HepG2 (cell line): ENCODE results near the gene PDIA5. TPM values are rescaled to one million over a fixed set of nuclear protein-coding genes. Genes with fewer than 3 reads are reported as not detected.

Experiments used
- CBX5 ChIP-seq: sonication (generic); formaldehyde crosslinking; IDR thresholded peaks from 2 replicates; pipeline ENCODE4 v1.4.0; 2020; ENCODE audit warnings: missing genetic modification reagents, borderline replicate concordance
- FOXC1 ChIP-seq: sonication (generic); formaldehyde crosslinking; IDR thresholded peaks from 2 replicates; pipeline ENCODE4 v1.8.0; 2022; ENCODE audit warnings: mild to moderate bottlenecking, missing genetic modification reagents, borderline replicate concordance
- MBD4 ChIP-seq: IDR thresholded peaks from 2 replicates; pipeline ENCODE4 v1.6.1; 2012; ENCODE audit warnings: low read length, inconsistent platforms, borderline replicate concordance
- MED8 ChIP-seq: sonication (generic); formaldehyde crosslinking; IDR thresholded peaks from 2 replicates; pipeline ENCODE4 v1.8.1; 2023; ENCODE audit warnings: mild to moderate bottlenecking, missing genetic modification reagents; ENCODE audit not compliant: insufficient replicate concordance
- MYC ChIP-seq: sonication (generic); formaldehyde crosslinking; IDR thresholded peaks from 2 replicates; pipeline ENCODE4 v1.9.0; 2021; ENCODE audit warnings: missing genetic modification reagents, borderline replicate concordance
- RNF2 ChIP-seq: fragments of 450-650 bp; conservative IDR thresholded peaks from 2 replicates; pipeline ENCODE4 v1.6.1; 2016; ENCODE audit warnings: low read depth
- TBP ChIP-seq: sonication (generic); formaldehyde crosslinking; IDR thresholded peaks from 2 replicates; pipeline ENCODE4 v1.5.0; 2020; ENCODE audit warnings: missing genetic modification reagents
- U2AF2 ChIP-seq: fragments of 200-400 bp; formaldehyde crosslinking; IDR thresholded peaks from 2 replicates; pipeline ENCODE4 v1.6.1; 2017; ENCODE audit warnings: low read depth, mild to moderate bottlenecking, low read length
- ZFP41 ChIP-seq: sonication (generic); formaldehyde crosslinking; IDR thresholded peaks from 2 replicates; pipeline ENCODE4 v1.4.0; 2020; ENCODE audit warnings: mild to moderate bottlenecking, missing genetic modification reagents, borderline replicate concordance
- ZNF251 ChIP-seq: sonication (generic); formaldehyde crosslinking; IDR thresholded peaks from 2 replicates; pipeline ENCODE4 v1.9.0; 2021; ENCODE audit warnings: mild to moderate bottlenecking, missing genetic modification reagents
- ZNF30 ChIP-seq: sonication (generic); formaldehyde crosslinking; IDR thresholded peaks from 2 replicates; pipeline ENCODE4 v1.5.0; 2020; ENCODE audit warnings: mild to moderate bottlenecking, missing genetic modification reagents
- ZNF335 ChIP-seq: sonication (generic); formaldehyde crosslinking; IDR thresholded peaks from 2 replicates; pipeline ENCODE4 v1.4.0; 2020; ENCODE audit warnings: missing genetic modification reagents
- ZNF556 ChIP-seq: sonication (generic); formaldehyde crosslinking; IDR thresholded peaks from 2 replicates; pipeline ENCODE4 v1.4.0; 2020; ENCODE audit warnings: mild to moderate bottlenecking, missing genetic modification reagents, borderline replicate concordance
- ZNF616 ChIP-seq: sonication (generic); formaldehyde crosslinking; IDR thresholded peaks from 2 replicates; pipeline ENCODE4 v1.5.0; 2020; ENCODE audit warnings: low read depth, mild to moderate bottlenecking, missing genetic modification reagents
- polyA plus RNA-seq, 8 experiments: library from polyadenylated mRNA; depleted of rRNA in 3 of 8; stranded (reverse) in 7 of 8; unstranded in 1 of 8; fragments of >200 nt; fragmentation: Illumina TruSeq in 4 of 8; extraction: Trizol in 4 of 8; gene quantifications; 2 replicates each; pipeline versions ENCODE4 v1.2.1 to v1.2.3, GENCODE V29; 2011 to 2016; ENCODE audit warnings: low read depth in 4 of 8, missing spikeins in 1 of 8, mixed read lengths in 1 of 8; ENCODE audit not compliant: insufficient read depth in 1 of 8
- total RNA-seq, 5 experiments: library from RNA; depleted of rRNA; stranded (reverse); fragments of >200 nt; fragmentation: Illumina TruSeq; extraction: Trizol; gene quantifications; 2 replicates each; pipeline ENCODE4 v1.2.3, GENCODE V29; 2016; ENCODE audit warnings: low read depth in 1 of 5
- TF ChIP-seq, protein P1 (sequence below), 2 experiments: IDR thresholded peaks; 2 replicates each; pipeline ENCODE4 v1.6.1; 2011 to 2012; ENCODE audit warnings: low read length in 2 of 2, borderline replicate concordance in 1 of 2, low read depth in 1 of 2, mild to moderate bottlenecking in 1 of 2, moderate library complexity in 1 of 2
- TF ChIP-seq, protein P2 (sequence below): sonication (generic); formaldehyde crosslinking; IDR thresholded peaks from 2 replicates; pipeline ENCODE4 v1.5.0; 2020; ENCODE audit warnings: missing genetic modification reagents, mild to moderate bottlenecking, borderline replicate concordance
- TF ChIP-seq, protein P3 (sequence below): sonication (generic); formaldehyde crosslinking; IDR thresholded peaks from 2 replicates; pipeline ENCODE4 v1.4.0; 2020; ENCODE audit warnings: missing genetic modification reagents
- TF ChIP-seq, protein P4 (sequence below): sonication (generic); formaldehyde crosslinking; IDR thresholded peaks from 2 replicates; pipeline ENCODE4 v1.8.1; 2022; ENCODE audit warnings: mild to moderate bottlenecking, missing genetic modification reagents
- TF ChIP-seq, protein P5 (sequence below): IDR thresholded peaks from 2 replicates; pipeline ENCODE4 v1.6.1; 2016; ENCODE audit warnings: low read depth, borderline replicate concordance

The PDIA5 gene
- total and polyA plus RNA-seq, 2 of the 13 experiments (the other 11 are each of a cell fraction or from before 2014, with no cell fraction given) = 51.3 to 74.3 TPM

DNA sequence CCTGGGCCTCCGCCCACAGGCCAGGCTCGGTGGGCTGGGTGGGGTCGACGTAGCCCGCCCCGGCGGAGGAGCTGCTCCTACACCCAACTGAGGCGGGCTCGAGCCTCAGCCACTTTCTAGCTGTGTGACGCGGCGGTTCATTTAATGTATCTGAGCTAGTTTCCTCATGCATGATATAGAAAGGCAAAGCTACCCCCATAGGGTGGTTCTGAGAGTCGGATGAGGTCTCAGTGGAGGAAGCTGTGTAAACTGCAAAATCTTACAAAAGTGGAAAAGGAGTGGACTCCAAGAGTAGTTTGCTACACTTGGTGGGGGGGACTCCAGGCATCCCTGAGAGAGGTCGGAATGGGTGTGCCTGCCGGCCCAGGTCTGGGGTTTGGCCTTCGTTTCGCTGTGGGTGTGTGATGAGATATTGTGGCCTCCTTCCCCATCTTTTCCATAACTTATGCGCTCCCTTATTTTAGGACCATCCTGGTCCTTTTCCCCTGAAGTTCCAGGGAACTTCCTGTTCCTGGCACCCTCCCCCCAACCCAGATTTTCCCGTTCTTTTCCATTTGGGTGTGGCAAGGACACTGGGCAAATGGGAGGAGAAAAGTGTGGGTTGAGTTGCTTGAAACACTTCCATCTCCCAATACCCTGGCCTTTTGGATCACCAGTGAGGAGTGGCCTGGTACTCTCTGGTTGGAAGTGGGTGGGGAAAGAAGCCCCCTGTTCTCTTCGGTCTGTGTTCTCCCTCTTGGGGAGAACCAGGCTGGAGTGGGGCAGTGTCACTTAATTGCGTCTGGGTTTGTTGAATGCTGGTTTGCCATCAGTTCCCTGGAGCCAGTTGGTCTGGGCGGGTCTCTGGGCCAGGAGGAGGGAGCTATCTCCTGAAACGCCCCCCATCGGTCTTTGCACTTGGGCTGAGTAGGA lies 1.1 kb downstream of the PDIA5 start (continued):
- TF ChIP-seq, protein P1, sequence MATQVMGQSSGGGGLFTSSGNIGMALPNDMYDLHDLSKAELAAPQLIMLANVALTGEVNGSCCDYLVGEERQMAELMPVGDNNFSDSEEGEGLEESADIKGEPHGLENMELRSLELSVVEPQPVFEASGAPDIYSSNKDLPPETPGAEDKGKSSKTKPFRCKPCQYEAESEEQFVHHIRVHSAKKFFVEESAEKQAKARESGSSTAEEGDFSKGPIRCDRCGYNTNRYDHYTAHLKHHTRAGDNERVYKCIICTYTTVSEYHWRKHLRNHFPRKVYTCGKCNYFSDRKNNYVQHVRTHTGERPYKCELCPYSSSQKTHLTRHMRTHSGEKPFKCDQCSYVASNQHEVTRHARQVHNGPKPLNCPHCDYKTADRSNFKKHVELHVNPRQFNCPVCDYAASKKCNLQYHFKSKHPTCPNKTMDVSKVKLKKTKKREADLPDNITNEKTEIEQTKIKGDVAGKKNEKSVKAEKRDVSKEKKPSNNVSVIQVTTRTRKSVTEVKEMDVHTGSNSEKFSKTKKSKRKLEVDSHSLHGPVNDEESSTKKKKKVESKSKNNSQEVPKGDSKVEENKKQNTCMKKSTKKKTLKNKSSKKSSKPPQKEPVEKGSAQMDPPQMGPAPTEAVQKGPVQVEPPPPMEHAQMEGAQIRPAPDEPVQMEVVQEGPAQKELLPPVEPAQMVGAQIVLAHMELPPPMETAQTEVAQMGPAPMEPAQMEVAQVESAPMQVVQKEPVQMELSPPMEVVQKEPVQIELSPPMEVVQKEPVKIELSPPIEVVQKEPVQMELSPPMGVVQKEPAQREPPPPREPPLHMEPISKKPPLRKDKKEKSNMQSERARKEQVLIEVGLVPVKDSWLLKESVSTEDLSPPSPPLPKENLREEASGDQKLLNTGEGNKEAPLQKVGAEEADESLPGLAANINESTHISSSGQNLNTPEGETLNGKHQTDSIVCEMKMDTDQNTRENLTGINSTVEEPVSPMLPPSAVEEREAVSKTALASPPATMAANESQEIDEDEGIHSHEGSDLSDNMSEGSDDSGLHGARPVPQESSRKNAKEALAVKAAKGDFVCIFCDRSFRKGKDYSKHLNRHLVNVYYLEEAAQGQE (IDR thresholded peaks at IDR 0.05; ENCODE audit: borderline replicate concordance in 1 of 2, low read depth in 1 of 2, low read length in 2 of 2) = no peak
- no peak for TF ChIP-seq TBP
- TF ChIP-seq, protein P2, sequence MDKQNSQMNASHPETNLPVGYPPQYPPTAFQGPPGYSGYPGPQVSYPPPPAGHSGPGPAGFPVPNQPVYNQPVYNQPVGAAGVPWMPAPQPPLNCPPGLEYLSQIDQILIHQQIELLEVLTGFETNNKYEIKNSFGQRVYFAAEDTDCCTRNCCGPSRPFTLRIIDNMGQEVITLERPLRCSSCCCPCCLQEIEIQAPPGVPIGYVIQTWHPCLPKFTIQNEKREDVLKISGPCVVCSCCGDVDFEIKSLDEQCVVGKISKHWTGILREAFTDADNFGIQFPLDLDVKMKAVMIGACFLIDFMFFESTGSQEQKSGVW = no peak
- peak; percentile 50 for TF ChIP-seq MED8 (CRISPR knock-in tag)
- TF ChIP-seq ZFP41 = no peak
- TF ChIP-seq CBX5 = no peak
- TF ChIP-seq, protein P3, sequence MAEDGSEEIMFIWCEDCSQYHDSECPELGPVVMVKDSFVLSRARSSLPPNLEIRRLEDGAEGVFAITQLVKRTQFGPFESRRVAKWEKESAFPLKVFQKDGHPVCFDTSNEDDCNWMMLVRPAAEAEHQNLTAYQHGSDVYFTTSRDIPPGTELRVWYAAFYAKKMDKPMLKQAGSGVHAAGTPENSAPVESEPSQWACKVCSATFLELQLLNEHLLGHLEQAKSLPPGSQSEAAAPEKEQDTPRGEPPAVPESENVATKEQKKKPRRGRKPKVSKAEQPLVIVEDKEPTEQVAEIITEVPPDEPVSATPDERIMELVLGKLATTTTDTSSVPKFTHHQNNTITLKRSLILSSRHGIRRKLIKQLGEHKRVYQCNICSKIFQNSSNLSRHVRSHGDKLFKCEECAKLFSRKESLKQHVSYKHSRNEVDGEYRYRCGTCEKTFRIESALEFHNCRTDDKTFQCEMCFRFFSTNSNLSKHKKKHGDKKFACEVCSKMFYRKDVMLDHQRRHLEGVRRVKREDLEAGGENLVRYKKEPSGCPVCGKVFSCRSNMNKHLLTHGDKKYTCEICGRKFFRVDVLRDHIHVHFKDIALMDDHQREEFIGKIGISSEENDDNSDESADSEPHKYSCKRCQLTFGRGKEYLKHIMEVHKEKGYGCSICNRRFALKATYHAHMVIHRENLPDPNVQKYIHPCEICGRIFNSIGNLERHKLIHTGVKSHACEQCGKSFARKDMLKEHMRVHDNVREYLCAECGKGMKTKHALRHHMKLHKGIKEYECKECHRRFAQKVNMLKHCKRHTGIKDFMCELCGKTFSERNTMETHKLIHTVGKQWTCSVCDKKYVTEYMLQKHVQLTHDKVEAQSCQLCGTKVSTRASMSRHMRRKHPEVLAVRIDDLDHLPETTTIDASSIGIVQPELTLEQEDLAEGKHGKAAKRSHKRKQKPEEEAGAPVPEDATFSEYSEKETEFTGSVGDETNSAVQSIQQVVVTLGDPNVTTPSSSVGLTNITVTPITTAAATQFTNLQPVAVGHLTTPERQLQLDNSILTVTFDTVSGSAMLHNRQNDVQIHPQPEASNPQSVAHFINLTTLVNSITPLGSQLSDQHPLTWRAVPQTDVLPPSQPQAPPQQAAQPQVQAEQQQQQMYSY = 0 out of 2 replicates have a peak, but pooled peaks have one; percentile 38
- no peak for TF ChIP-seq FOXC1 (CRISPR knock-in tag)
- TF ChIP-seq RNF2 = no peak
- no peak for TF ChIP-seq ZNF30 (CRISPR knock-in tag)
- no peak for TF ChIP-seq U2AF2
- no peak for TF ChIP-seq ZNF251 (CRISPR knock-in tag)
- TF ChIP-seq MYC (CRISPR knock-in tag) = 0 out of 2 replicates have a peak, but pooled peaks have one; percentile 22
- TF ChIP-seq, protein P4, sequence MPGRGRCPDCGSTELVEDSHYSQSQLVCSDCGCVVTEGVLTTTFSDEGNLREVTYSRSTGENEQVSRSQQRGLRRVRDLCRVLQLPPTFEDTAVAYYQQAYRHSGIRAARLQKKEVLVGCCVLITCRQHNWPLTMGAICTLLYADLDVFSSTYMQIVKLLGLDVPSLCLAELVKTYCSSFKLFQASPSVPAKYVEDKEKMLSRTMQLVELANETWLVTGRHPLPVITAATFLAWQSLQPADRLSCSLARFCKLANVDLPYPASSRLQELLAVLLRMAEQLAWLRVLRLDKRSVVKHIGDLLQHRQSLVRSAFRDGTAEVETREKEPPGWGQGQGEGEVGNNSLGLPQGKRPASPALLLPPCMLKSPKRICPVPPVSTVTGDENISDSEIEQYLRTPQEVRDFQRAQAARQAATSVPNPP (CRISPR knock-in tag) = no peak
- no peak for TF ChIP-seq MBD4
- TF ChIP-seq ZNF556 (CRISPR knock-in tag) = no peak
- TF ChIP-seq, protein P5, sequence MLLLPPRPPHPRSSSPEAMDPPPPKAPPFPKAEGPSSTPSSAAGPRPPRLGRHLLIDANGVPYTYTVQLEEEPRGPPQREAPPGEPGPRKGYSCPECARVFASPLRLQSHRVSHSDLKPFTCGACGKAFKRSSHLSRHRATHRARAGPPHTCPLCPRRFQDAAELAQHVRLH (CRISPR knock-in tag) = no peak
- TF ChIP-seq ZNF616 = no peak
- TF ChIP-seq ZNF335 = no peak
